DND-41 (cell line): ENCODE data around the gene EDC4.

Experiments used
- ATAC-seq: fragments of 200-7000 bp; cut with Tn5 transposase; 3 replicates; pipeline ENCODE4 v1.9.1; 2021; ENCODE audit warnings: low read depth; ENCODE audit not compliant: insufficient read depth
- DNase-seq: peaks from one replicate; pipeline ENCODE4 v3.0.0-alpha.2; 2020
- H2AFZ ChIP-seq: 2 replicates; pipeline ENCODE4 v1.6.0; 2012; ENCODE audit warnings: low read depth, low read length
- H3K27ac ChIP-seq: 2 replicates; pipeline ENCODE4 v1.5.1; 2012; ENCODE audit warnings: low read length, inconsistent platforms
- H3K27me3 ChIP-seq: fragments of 200-600 bp; sonication (generic); 2 replicates; pipeline ENCODE4 v1.6.0; 2012; ENCODE audit warnings: low read length, mild to moderate bottlenecking, inconsistent platforms; ENCODE audit not compliant: insufficient read depth, poor library complexity
- H3K36me3 ChIP-seq: 2 replicates; pipeline ENCODE4 v1.5.1; 2012; ENCODE audit warnings: low read length, inconsistent platforms; ENCODE audit not compliant: insufficient read depth
- H3K4me1 ChIP-seq: 2 replicates; pipeline ENCODE4 v1.5.1; 2012; ENCODE audit warnings: mild to moderate bottlenecking, low read length; ENCODE audit not compliant: insufficient read depth
- H3K4me2 ChIP-seq: 2 replicates; pipeline ENCODE4 v1.6.0; 2012; ENCODE audit warnings: mild to moderate bottlenecking, moderate library complexity, low read length, inconsistent platforms; ENCODE audit not compliant: insufficient read depth
- H3K4me3 ChIP-seq, 2 experiments: fragments of 200-600 bp in 1 of 2; shearing (Covaris generic) in 1 of 2; 2 replicates each; pipeline ENCODE4 v1.5.1; 2012 to 2016; ENCODE audit warnings: inconsistent platforms in 2 of 2, low read length in 2 of 2, mild to moderate bottlenecking in 2 of 2, low read depth in 1 of 2, moderate library complexity in 1 of 2
- H3K79me2 ChIP-seq: 2 replicates; pipeline ENCODE4 v1.6.0; 2012; ENCODE audit warnings: low read length, inconsistent platforms; ENCODE audit not compliant: insufficient read depth
- H3K9ac ChIP-seq: 2 replicates; pipeline ENCODE4 v1.6.0; 2012; ENCODE audit warnings: low read depth, mild to moderate bottlenecking, inconsistent platforms, low read length, moderate library complexity
- H3K9me3 ChIP-seq: 2 replicates; pipeline ENCODE4 v1.5.1; 2012; ENCODE audit warnings: low read length, moderate library complexity, mild to moderate bottlenecking, inconsistent platforms; ENCODE audit not compliant: insufficient read depth, severe bottlenecking
- H4K20me1 ChIP-seq: 2 replicates; pipeline ENCODE4 v1.6.0; 2012; ENCODE audit warnings: low read length; ENCODE audit not compliant: insufficient read depth
- CTCF ChIP-seq: IDR thresholded peaks from 2 replicates; pipeline ENCODE4 v1.5.1; 2012; ENCODE audit warnings: borderline replicate concordance, low read length, moderate library complexity, mild to moderate bottlenecking; ENCODE audit not compliant: poor library complexity, severe bottlenecking; ENCODE audit errors: extremely low read depth
- EZH2 ChIP-seq: IDR thresholded peaks from 3 replicates; pipeline ENCODE4 v1.6.1; 2012; ENCODE audit warnings: borderline replicate concordance, low read depth, mild to moderate bottlenecking, moderate library complexity, low read length, inconsistent platforms; ENCODE audit not compliant: severe bottlenecking

The EDC4 gene

GRCh38 chr16:67884684-67885083 lies 11.8 kb downstream of the EDC4 start, which contains the start of gene NRN1L:
Gene NRN1L, plus strand, starts transcription at chr16:67884885. Its CDS starts 19 bp downstream, at chr16:67884904.
- Histone ChIP-seq H3K27ac (no peak within 1 kb of the TSS), H3K79me2 (no peaks in the 10 kb centered on the region), H3K4me2 (no peak within 1 kb of the TSS), H3K9me3 (no peaks in the 10 kb centered on the region), H3K27me3 (no peaks in the 10 kb centered on the region), H3K4me3 (no peak within 1 kb of the TSS), H3K9ac (no peak within 1 kb of the TSS), H3K36me3 (peaks cover 67% of the 10 kb centered on the region), H3K4me1 (no peaks in the 10 kb centered on the region), H2AFZ (no peak within 1 kb of the TSS), H4K20me1 (peaks cover 25% of the 10 kb centered on the region)
- DNase-seq (peak; percentile 23), ATAC-seq (no peak)
- no peak for TF ChIP-seq CTCF
- no peak for TF ChIP-seq EZH2

- Histone ChIP-seq H3K4me3 (no peak overlapping the region), H3K79me2 (no peaks in the 10 kb centered on the region), H3K4me1 (no peaks in the 10 kb centered on the region), H3K4me2 (no peak overlapping the region), H3K36me3 (peaks cover 58% of the 10 kb centered on the region), H3K9ac (no peak overlapping the region), H3K27me3 (no peaks in the 10 kb centered on the region), H3K9me3 (no peaks in the 10 kb centered on the region), H2AFZ (no peak overlapping the region), H4K20me1 (peaks cover 17% of the 10 kb centered on the region), H3K27ac (no peak overlapping the region)
- TF ChIP-seq EZH2 = no peak
- no peak for TF ChIP-seq CTCF
- no peak for DNase-seq
- no peak for ATAC-seq
Measured at GRCh38 chr16:67885545-67885944, 12.7 kb downstream of the EDC4 start.

GRCh38 chr16:67885976-67886375 lies 13.1 kb downstream of the EDC4 start:
- DNase-seq = no peak
- peaks cover 54% of the 10 kb centered on the region for H3K36me3 ChIP-seq
- no peaks in the 10 kb centered on the region for H3K79me2 ChIP-seq
- no peak overlapping the region for H2AFZ ChIP-seq
- H3K4me3 ChIP-seq = no peak overlapping the region
- H3K9ac ChIP-seq = no peak overlapping the region
- H3K4me1 ChIP-seq = no peaks in the 10 kb centered on the region
- H3K27me3 ChIP-seq = no peaks in the 10 kb centered on the region
- peaks cover 17% of the 10 kb centered on the region for H4K20me1 ChIP-seq
- TF ChIP-seq CTCF (no peak), EZH2 (no peak)
- no peak for ATAC-seq
- H3K27ac ChIP-seq = no peak overlapping the region
- no peak overlapping the region for H3K4me2 ChIP-seq
- no peaks in the 10 kb centered on the region for H3K9me3 ChIP-seq

- no peaks in the 10 kb centered on the region for H3K27me3 ChIP-seq
- H3K4me3 ChIP-seq = no peak overlapping the region
- no peak overlapping the region for H3K27ac ChIP-seq
- no peaks in the 10 kb centered on the region for H3K79me2 ChIP-seq
- ATAC-seq (no peak), DNase-seq (no peak)
- no peaks in the 10 kb centered on the region for H3K9me3 ChIP-seq
- TF ChIP-seq EZH2 (no peak), CTCF (no peak)
- no peak overlapping the region for H3K9ac ChIP-seq
- H3K36me3 ChIP-seq = peaks cover 50% of the 10 kb centered on the region
- H3K4me2 ChIP-seq = no peak overlapping the region
- peaks cover 16% of the 10 kb centered on the region for H4K20me1 ChIP-seq
- H3K4me1 ChIP-seq = no peaks in the 10 kb centered on the region
- H2AFZ ChIP-seq = no peak overlapping the region
Measured at GRCh38 chr16:67886387-67886786, 13.5 kb downstream of the EDC4 start.
